Measurements from ENCODE around the gene RASGRF1.

GRCh38 chr15:79121571-79121970 lies 31.0 kb upstream of the RASGRF1 start:
- TF ChIP-seq CTCF (conservative IDR thresholded peaks at IDR 0.05; ENCODE audit: low read length) (no peak), EZH2phosphoT487 (IDR thresholded peaks at IDR 0.05; ENCODE audit: borderline replicate concordance) (no peak)
